ENCODE results near the gene ARSJ. TPM values are rescaled to one million over a fixed set of nuclear protein-coding genes. Genes with fewer than 3 reads are reported as not detected.

ARSJ gene
- total RNA-seq, 1 experiment from 2014 or later, result 43.9 TPM

DNA sequence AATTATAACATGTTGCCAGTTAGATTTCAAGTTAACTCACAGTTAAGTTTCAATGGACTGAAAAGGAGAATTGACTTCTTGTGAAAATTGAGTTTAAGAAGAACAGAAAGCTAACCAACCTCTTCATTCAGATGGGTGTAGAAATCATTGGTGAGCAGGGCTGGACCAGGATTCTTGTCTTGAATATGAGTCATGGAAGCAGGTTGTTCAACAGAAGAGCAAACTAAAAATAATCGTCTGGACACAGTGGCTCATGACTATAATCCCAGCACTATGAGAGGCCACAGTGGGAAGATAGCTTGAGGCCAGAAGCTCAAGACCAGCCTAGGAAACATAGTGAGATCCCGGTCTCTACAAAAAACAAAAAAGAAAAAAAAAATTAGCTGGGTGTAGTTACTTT, 98.2 kb downstream of the ARSJ start:
- TF ChIP-seq, protein P1, sequence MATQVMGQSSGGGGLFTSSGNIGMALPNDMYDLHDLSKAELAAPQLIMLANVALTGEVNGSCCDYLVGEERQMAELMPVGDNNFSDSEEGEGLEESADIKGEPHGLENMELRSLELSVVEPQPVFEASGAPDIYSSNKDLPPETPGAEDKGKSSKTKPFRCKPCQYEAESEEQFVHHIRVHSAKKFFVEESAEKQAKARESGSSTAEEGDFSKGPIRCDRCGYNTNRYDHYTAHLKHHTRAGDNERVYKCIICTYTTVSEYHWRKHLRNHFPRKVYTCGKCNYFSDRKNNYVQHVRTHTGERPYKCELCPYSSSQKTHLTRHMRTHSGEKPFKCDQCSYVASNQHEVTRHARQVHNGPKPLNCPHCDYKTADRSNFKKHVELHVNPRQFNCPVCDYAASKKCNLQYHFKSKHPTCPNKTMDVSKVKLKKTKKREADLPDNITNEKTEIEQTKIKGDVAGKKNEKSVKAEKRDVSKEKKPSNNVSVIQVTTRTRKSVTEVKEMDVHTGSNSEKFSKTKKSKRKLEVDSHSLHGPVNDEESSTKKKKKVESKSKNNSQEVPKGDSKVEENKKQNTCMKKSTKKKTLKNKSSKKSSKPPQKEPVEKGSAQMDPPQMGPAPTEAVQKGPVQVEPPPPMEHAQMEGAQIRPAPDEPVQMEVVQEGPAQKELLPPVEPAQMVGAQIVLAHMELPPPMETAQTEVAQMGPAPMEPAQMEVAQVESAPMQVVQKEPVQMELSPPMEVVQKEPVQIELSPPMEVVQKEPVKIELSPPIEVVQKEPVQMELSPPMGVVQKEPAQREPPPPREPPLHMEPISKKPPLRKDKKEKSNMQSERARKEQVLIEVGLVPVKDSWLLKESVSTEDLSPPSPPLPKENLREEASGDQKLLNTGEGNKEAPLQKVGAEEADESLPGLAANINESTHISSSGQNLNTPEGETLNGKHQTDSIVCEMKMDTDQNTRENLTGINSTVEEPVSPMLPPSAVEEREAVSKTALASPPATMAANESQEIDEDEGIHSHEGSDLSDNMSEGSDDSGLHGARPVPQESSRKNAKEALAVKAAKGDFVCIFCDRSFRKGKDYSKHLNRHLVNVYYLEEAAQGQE (IDR thresholded peaks at IDR 0.05; ENCODE audit: insufficient read depth in 1 of 2, low read depth in 2 of 2, low read length in 1 of 2), result no peak
- TF ChIP-seq, protein P2, sequence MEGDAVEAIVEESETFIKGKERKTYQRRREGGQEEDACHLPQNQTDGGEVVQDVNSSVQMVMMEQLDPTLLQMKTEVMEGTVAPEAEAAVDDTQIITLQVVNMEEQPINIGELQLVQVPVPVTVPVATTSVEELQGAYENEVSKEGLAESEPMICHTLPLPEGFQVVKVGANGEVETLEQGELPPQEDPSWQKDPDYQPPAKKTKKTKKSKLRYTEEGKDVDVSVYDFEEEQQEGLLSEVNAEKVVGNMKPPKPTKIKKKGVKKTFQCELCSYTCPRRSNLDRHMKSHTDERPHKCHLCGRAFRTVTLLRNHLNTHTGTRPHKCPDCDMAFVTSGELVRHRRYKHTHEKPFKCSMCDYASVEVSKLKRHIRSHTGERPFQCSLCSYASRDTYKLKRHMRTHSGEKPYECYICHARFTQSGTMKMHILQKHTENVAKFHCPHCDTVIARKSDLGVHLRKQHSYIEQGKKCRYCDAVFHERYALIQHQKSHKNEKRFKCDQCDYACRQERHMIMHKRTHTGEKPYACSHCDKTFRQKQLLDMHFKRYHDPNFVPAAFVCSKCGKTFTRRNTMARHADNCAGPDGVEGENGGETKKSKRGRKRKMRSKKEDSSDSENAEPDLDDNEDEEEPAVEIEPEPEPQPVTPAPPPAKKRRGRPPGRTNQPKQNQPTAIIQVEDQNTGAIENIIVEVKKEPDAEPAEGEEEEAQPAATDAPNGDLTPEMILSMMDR (IDR thresholded peaks at IDR 0.05), result no peak
- TF ChIP-seq POLR2AphosphoS5 (IDR thresholded peaks at IDR 0.05; ENCODE audit: low read depth, low read length) (no peak), TCF7L2 (IDR thresholded peaks at IDR 0.05; ENCODE audit: low read depth, low read length) (no peak), SIN3A (IDR thresholded peaks at IDR 0.05; ENCODE audit: borderline replicate concordance, insufficient read depth, low read depth, low read length) (no peak)
- Histone ChIP-seq H3K4me1 (ENCODE audit: control insufficient read depth, insufficient read depth, low read length) (no peaks in the 10 kb centered on the region), H3K9me3 (ENCODE audit: control insufficient read depth, insufficient read depth, low read depth, low read length) (no peaks in the 10 kb centered on the region), H3K27me3 (ENCODE audit: control insufficient read depth, insufficient read depth, low read length) (no peaks in the 10 kb centered on the region), H3K36me3 (ENCODE audit: control insufficient read depth, insufficient read depth, low read length) (no peaks in the 10 kb centered on the region), H3K27ac (ENCODE audit: low read length) (no peak overlapping the region), H3K4me3 (ENCODE audit: low read depth in 2 of 2, low read length in 2 of 2) (no peak overlapping the region)
- intact Hi-C loops (cut with micrococcal nuclease; ENCODE audit: unreplicated experiment), result no loop called here
- peak; percentile 5 for DNase-seq (ENCODE audit: low read depth, low spot score)
- in situ Hi-C loops (cut with HindIII; ENCODE audit: low pct_unique_long_range_greater_than_20kb, low sequenced_read_pairs), result no loop called here
- BruUV-seq (replicated peaks), result no TSS peak
- POLR2A ChIA-PET, result no interaction called here
- CTCF ChIA-PET, result no interaction called here
- no peak for ATAC-seq

DNA sequence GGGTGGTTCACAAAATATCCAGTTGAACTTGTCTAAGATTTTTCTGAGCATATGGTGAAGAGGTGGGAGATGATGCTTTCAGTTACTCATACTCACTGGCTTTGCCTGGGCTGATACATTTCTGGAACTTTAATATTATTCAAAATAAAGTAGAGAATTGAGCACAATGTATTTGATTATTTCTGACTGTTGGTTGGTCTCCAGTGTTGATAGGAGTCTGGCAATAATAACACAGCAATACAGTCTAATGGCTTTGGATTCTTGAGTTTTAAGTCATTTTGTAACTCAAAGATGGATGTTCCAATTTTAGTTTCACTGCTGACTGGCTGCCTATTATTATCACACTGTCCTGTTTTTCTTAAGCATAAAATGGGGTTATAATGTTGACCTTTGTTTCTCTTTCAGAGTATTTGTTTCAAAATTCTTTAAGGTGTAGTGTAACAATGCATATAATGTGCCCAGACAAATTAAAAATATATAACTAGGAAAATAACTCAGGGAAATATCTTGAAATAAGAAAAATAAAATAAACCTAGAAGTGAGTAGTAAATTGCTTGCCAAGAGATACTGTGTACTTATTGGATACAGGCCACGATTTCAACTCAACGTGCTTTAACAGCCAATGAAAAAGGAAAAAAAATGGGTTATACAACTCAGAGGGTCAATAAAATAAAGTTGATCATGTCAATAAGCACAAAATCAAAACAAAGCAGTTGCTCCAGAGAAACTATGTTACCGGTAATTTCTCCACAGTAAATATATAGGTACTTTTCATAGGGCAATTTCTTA, 99.0 kb downstream of the ARSJ start:
- CTCF ChIA-PET, result no interaction called here
- H3K36me3 ChIP-seq (ENCODE audit: control insufficient read depth, insufficient read depth, low read length), result no peaks in the 10 kb centered on the region
- no TSS peak for BruUV-seq (replicated peaks)
- H3K4me3 ChIP-seq (ENCODE audit: low read depth in 2 of 2, low read length in 2 of 2), result no peak overlapping the region
- DNase-seq (ENCODE audit: low read depth, low spot score), result no peak
- no peak for ATAC-seq
- H3K4me1 ChIP-seq (ENCODE audit: control insufficient read depth, insufficient read depth, low read length), result no peaks in the 10 kb centered on the region
- no peaks in the 10 kb centered on the region for H3K27me3 ChIP-seq (ENCODE audit: control insufficient read depth, insufficient read depth, low read length)
- H3K27ac ChIP-seq (ENCODE audit: low read length), result no peak overlapping the region
- intact Hi-C loops (cut with micrococcal nuclease; ENCODE audit: unreplicated experiment), result no loop called here
- H3K9me3 ChIP-seq (ENCODE audit: control insufficient read depth, insufficient read depth, low read depth, low read length), result no peaks in the 10 kb centered on the region
- POLR2A ChIA-PET, result no interaction called here
- TF ChIP-seq POLR2AphosphoS5 (IDR thresholded peaks at IDR 0.05; ENCODE audit: low read depth, low read length), result no peak
- no peak for TF ChIP-seq TCF7L2 (IDR thresholded peaks at IDR 0.05; ENCODE audit: low read depth, low read length)
- TF ChIP-seq, protein P1 (IDR thresholded peaks at IDR 0.05; ENCODE audit: insufficient read depth in 1 of 2, low read depth in 2 of 2, low read length in 1 of 2), result no peak
- TF ChIP-seq, protein P2 (IDR thresholded peaks at IDR 0.05), result no peak
- TF ChIP-seq SIN3A (IDR thresholded peaks at IDR 0.05; ENCODE audit: borderline replicate concordance, insufficient read depth, low read depth, low read length), result no peak
- in situ Hi-C loops (cut with HindIII; ENCODE audit: low pct_unique_long_range_greater_than_20kb, low sequenced_read_pairs), result no loop called here

Measured in Panc1 (cell line).